Bone marrow (tissue), 2 donors: ENCODE data around the gene CCDC137.

Source experiments
- DNase-seq, 2 donors: peaks; one replicate each; lab custom pipeline; 2025; lab: John Stamatoyannopoulos, UW

Gene CCDC137

GRCh38 chr17:81702934-81703746, 36.6 kb downstream of the CCDC137 start, which contains the start of gene MRPL12:
TSS of gene MRPL12 (plus strand) at chr17:81703367. CDS start at chr17:81703502, 135 bp downstream.
- DNase-seq, result peak; percentile 80 to 81

- no peak for DNase-seq
These were observed 37.5 kb downstream of the CCDC137 start for GRCh38 chr17:81703747-81704654.

GRCh38 chr17:81705518-81706231, 39.1 kb downstream of the CCDC137 start:
- no peak for DNase-seq

GRCh38 chr17:81706232-81706611, 39.7 kb downstream of the CCDC137 start:
- no peak for DNase-seq

- no peak for DNase-seq
These were observed 40.5 kb downstream of the CCDC137 start for GRCh38 chr17:81706757-81707624.

- DNase-seq, result no peak
These were observed 41.4 kb downstream of the CCDC137 start for GRCh38 chr17:81707725-81708646.

- no peak for DNase-seq
These were observed 42.2 kb downstream of the CCDC137 start for GRCh38 chr17:81708739-81709185.

- DNase-seq, result no peak
These were observed 44.2 kb downstream of the CCDC137 start for GRCh38 chr17:81710514-81711308.

GRCh38 chr17:81711814-81712467, 45.4 kb downstream of the CCDC137 start, which contains the start of gene SLC25A10:
TSS of gene SLC25A10 (plus strand) at chr17:81712284. CDS start at chr17:81712427, 143 bp downstream.
- peak; percentile 20 to 60 for DNase-seq

- DNase-seq, result no peak
These were observed 46.0 kb downstream of the CCDC137 start for GRCh38 chr17:81712468-81713003.

GRCh38 chr17:81713004-81713555, 46.5 kb downstream of the CCDC137 start:
- no peak for DNase-seq

GRCh38 chr17:81713556-81714411, 47.2 kb downstream of the CCDC137 start:
- no peak for DNase-seq

GRCh38 chr17:81714412-81715106, 48.0 kb downstream of the CCDC137 start:
- no peak for DNase-seq

- no peak for DNase-seq
These were observed 48.8 kb downstream of the CCDC137 start for GRCh38 chr17:81715107-81715871.

- DNase-seq, result no peak
These were observed 49.5 kb downstream of the CCDC137 start for GRCh38 chr17:81715872-81716673.
